ENCODE measurements around the gene WDR31.

GRCh38 chr9:113317777-113318176, 22.3 kb downstream of the WDR31 start:
- TF ChIP-seq, protein P1, sequence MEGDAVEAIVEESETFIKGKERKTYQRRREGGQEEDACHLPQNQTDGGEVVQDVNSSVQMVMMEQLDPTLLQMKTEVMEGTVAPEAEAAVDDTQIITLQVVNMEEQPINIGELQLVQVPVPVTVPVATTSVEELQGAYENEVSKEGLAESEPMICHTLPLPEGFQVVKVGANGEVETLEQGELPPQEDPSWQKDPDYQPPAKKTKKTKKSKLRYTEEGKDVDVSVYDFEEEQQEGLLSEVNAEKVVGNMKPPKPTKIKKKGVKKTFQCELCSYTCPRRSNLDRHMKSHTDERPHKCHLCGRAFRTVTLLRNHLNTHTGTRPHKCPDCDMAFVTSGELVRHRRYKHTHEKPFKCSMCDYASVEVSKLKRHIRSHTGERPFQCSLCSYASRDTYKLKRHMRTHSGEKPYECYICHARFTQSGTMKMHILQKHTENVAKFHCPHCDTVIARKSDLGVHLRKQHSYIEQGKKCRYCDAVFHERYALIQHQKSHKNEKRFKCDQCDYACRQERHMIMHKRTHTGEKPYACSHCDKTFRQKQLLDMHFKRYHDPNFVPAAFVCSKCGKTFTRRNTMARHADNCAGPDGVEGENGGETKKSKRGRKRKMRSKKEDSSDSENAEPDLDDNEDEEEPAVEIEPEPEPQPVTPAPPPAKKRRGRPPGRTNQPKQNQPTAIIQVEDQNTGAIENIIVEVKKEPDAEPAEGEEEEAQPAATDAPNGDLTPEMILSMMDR (conservative IDR thresholded peaks at IDR 0.05): no peak; the same call in 1 of the 2 replicates
- no peak for TF ChIP-seq EZH2 (IDR thresholded peaks at IDR 0.05; ENCODE audit: low read depth)

All from PC-9 (cell line).